Effector CD8-positive, alpha-beta T cell (primary cell): ENCODE measurements around the gene ICAM3.
A peak's percentile ranks its signal among the peaks of the same experiment; 100 is the strongest.

Experiments
- DNase-seq: peaks from one replicate; lab custom pipeline; 2025; lab: John Stamatoyannopoulos, UW

Gene ICAM3

DNA sequence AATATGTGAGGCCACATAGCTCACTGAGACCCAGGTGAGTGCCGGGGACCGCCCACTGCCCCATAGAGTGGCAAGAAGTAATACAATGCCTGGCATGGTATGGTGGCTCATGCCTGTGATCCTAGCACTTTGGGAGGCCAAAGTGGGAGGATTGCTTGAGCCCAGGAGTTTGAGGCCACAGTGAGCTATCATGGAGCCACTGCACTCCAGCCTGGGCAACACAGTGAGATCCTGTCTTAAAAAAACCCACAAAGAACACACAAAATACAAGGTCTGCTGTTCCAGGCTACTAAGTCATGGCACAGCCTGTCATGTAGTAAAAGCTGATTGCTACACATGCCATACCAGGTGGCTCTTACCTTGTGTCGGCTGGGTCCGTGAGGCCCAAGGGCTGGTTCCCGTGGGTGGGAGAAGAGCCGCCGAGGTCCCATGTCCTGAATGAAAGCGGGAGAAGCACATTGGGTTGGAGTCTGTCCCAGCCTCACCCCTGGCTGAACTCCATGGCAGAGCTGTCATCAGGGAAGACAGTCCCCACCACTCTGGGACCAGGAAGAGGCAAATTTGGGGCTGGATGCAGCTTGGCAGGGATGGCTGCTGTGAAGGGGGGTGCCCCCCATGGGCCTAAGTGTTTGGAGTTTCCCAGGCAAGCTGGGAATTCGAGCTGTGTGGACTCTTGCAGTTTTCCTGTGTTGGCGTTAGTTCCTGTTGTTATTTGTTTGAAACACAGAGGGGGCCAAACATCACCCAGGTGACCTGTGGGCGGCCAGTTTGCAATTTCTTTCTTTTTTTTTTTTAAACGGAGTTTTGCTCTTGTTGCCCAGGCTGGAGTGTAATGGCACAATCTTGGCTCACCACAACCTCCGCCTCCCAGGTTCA lies 20.4 kb downstream of the ICAM3 start:
- DNase-seq = no peak

DNA sequence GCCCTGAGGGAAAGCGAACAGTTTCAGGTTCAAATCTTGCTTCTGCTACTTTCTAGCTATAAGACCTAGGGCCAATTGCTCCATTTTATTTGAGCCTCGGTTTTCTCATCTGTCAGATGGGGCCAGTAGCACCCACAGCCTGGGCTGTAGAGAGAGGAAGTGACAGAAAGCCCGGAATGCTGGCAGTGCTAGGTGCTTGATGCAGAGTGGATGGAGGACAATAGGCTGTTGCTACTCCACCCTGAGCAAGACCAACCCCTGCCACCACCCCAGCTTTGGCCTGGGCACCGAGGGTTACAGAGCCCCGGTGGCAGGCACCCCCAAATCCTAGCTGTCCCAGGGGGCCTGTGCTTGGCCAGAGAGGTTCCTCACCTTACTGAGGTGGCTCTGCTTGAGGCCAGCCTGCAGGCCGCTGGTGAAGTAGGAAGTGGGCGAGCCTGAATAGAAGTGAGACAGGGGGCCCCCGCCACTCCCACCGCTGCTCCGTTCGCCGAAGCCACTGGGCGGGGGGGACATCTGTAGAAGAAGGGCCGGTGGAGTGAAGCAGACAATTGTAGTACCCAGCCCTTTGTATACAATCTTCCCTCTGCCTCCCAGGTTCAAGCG lies 21.5 kb downstream of the ICAM3 start:
- DNase-seq = no peak

DNA sequence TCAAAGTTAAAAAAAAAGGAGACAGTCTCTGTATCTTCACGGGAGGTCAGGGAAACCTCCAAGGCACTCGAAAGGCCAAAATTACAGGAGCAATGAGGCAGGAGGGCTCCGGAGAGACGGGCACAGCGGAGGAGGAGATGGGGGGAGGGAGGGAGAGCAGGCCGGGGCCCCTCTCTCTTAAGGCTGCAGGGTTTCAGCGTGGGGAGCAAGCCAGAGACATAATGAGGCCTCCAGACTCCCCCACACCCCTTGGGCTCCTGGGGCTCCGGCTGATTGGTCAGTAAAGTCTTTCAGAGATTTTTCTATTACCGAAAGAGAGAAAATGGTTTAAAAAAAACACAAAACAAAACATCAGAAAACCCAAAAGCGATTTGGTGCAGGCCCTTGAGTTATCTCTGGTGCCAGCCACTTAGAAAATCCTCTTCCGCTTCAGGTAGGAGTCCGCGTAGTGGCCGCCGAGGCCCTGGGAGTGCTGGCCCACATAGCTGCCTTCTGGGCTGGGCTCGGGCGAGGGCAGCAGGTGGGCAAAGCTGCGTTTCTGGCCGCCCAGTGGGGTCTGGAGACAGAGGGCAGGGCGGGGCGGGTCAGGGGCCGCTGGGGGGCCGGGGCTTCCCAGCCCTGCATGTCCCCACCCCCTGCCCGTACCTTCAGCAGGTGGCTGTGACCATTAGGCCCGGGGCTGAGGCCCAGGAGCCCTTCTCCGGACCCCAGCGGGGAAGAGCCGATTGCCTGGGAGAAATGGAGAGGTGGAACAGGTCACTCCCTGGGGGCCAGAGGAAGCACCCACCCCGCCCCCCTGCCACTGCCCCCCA lies 22.2 kb downstream of the ICAM3 start:
- no peak for DNase-seq

DNA sequence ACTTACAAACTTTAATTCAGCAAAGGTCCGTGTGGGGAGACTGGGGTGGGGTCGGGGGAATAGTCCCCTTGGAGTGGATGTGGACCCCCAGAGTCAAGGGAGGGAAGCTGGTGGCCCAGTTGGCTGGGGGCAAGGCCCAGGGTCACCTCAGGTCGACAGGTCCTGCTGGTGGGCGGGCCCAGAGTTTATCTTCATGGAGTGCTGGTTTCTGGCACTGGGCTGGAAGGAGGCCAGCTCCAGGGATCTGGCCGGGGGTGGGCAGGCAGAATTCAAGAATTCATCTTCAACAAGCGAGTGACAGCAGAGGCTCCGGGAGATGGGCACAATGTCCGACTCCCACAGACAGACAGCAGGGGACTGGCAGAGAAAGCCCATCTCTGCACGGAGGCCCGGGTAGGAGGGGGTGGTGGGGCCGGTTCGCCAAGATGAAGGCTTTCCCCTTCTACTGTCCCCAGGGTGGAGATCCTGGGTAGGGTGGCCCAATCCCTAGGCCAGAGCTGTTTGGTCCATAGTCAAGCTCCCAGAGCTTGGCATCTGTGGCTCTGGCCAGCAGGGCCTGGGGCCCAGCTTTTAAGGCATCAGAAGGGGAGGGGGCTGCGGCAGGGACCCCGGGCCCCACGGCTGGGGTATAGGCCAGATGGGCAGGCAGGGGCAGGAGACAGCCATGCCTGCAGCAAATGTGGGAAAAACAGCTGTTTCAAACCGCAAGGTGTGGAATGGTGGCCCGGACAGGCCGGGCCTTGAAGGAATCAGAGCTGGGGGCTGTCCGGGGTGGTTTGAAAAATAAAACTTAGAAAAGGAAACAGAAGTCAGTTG lies 23.0 kb downstream of the ICAM3 start:
- no peak for DNase-seq

DNA sequence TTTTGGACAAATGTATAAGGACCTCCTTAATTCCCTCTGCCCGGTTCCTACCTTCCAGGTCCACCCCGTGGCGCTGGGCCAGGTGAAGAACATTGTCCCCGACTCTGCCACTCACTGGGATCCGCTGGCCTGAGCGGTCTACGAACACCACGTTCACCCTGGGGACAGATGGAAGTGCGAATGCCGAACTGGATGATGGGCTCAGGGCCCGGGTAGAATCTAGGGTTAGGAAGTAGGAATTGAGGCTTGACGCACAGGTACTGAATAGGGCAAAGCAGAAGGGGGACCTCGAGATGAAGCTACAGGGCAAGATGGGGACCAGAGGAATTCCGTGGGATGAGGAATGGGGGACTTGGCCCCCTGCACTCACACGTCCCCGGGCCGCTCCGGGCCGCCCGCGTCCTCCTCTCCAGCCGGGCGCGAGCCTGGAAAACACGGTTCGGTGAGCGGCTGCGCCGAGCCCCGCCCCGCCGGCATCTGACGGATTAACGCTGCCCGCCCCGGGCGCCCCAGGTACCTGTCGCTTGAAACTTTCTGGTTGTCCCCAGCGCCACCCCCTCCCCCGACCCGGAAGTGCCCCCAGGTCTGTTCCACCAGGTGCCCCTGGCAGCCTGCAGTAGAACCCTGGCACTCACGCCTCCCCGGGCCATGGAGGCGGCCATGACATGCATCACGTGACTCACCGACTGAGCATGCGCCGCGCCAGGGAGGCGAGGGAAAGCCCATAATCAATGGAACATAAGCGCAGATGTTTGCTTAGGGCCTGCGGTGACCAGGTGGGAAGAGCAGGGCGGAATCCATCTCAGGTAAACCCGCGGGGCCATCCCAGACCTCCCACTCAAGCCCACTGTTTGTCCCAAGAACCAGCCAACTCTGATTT lies 23.8 kb downstream of the ICAM3 start, which contains the start of gene FDX2:
Gene FDX2, minus strand, starts transcription at position 681 of the 880 bp plus-strand sequence. Its CDS starts 19 bp downstream, at position 662.
- DNase-seq = peak; percentile 92

DNA sequence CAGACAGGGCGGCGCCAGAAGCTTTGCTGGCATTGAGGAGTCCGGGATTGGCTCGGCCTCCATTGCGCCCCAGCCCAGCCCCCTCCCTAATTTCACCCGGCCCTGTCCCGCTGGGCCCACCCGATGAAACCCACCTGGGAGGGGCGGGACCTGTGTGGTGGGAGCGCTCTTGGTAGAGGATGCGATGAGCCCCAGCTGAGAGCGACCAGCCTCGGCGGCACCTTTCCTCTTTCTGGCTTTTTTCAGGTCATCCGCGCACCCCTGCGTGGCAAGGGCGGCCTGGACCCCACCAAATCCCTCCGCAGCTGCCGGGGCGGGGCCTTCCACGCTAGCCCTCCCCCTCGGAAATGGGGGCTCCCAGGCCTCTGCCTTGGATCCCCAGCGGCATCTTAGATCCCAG lies 30.0 kb downstream of the ICAM3 start, which contains the start of gene ZGLP1:
Gene ZGLP1, minus strand, starts transcription at position 393 of the 400 bp plus-strand sequence.
- DNase-seq = no peak

DNA sequence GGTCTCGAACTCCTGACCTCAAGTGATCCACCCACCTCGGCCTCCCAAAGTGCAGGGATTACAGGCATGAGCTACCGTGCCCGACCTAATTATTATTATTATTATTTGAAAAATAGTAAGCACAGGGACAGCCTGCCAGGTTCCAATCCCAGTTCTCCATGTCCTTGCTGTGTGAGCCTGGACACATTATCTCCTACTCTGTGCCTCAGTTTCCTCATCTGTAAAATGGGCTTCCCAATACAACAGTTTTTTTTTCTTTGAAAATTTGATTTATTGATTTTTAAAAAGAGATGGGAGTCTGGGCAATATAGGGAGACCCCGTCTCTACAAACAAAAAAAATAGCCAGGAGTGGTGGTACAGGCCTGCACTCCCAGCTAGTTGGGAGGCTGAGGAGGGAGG lies 33.1 kb downstream of the ICAM3 start:
- no peak for DNase-seq

DNA sequence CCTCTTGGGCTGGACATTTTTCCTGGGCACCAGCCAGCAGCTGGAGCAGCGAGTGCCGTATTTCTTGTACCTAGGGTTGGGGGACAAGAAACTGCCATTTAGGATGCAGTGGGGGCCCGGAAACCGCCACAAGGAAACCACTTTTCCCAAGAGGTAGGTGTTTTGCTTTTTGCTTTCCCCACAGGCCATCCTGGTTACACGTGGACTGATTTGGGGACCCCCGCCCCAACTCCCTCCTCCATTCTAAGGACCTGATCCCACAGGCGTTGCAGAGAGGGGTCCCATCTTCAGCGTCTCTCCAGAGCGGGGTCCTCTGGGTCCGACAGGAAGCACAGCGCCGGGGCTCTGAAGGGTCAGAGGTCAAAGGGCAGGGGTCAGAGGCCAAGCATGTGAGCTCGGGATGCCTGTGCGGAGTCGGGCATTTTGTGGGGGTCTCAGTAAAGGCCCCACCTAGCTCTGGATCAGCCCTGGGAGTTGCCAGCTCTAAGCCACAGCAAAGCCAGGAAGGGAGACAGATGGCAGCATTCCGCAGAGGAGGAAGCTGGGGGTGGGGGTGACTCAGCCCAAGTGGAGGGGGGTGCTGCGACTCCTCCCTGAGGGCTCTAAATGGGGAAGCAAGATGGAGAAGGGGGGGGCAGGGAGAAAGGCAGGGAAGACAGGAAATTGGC lies 34.2 kb downstream of the ICAM3 start:
- DNase-seq = no peak

DNA sequence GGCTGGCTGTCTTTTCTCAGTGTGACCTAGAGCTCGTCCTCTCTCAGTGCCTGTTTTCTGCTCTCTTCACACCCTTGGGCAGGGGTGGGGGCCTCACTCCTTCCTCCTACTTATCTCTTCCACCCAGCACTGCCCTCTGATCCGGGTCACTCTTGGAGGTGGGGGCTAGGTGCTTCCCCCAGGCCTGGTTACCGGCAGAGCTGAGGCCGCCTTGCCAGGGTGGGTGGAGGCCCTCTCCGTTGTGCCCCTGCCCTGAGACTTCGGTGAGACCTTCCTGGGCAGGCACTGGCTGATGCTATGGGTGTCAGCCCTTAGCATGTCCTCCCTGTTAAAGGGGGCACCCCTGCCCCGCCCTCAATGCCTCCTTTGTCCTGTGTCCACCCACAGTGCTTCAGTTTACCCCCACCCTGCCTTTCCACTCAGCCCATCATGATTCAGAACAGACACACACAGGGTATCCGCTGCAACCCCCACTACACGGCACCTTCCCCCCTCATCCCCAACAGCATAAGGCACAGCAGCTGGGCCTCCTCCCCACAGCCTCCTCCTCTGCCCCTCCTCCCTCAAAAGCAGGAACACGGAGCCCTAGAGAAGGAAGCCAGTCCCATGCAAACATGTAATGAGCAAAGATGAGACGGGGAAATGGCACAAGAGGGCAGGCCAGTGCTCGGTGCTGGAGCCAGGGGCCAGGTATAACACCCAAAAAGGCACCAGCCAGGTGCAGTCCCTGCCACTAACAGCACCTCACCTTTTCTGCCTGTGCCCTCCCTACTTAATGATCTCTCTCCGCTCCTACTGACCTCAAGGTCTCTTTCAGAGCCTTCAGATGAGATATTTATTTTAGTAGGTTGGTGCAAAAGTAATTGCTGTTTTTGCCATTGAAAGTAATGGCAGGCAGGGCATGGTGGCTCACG lies 39.6 kb downstream of the ICAM3 start:
- DNase-seq = no peak

DNA sequence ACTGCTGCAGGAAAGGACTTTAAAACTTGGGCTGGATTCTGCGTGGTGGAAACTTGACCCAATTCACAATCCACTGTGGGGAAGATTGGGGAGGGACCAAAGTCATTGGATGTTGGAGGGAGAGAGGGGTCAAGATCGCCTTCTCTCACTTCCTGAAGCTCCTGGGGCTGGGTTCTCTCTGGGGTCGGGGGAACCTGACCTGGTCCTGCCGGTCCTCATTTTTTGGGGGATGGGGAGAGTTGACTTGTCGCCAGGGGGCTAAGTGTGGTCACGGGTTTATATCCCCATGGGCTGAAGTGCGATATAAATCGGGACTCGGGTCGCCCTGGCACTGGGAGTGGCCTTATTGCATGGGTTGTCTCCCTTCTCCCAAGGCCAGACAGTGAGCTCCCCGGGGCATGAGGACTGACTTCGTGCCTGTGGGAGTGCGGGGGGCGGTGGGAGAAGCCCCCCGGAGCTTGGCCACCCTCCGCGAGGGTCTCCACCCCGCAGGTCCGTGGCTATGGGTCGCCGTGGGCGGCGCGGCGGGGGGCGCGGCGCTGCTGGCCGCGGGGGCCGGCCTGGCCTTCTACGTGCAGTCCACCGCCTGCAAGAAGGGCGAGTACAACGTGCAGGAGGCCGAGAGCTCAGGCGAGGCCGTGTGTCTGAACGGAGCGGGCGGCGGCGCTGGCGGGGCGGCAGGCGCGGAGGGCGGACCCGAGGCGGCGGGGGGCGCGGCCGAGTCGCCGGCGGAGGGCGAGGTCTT lies 43.4 kb downstream of the ICAM3 start:
- DNase-seq = no peak

DNA sequence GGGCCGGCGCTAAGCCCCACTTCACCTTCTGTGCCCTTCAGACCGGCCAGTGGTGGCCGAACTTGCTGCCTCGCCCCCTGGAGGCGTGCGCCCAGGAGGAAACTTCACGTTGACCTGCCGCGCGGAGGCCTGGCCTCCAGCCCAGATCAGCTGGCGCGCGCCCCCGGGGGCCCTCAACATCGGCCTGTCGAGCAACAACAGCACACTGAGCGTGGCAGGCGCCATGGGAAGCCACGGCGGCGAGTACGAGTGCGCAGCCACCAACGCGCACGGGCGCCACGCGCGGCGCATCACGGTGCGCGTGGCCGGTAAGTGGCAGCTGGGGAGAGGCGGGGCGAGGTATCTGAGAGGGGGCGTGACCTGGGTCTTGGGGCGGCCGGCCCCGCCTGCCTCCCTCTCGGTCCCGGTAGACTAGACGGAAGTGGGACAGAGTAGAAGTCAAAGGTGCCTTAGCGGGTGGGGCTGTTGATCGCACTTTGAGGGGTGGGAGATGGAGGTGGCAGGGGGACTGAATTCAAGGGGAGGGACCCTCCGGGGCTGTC lies 44.0 kb downstream of the ICAM3 start:
- peak; percentile 41 for DNase-seq

DNA sequence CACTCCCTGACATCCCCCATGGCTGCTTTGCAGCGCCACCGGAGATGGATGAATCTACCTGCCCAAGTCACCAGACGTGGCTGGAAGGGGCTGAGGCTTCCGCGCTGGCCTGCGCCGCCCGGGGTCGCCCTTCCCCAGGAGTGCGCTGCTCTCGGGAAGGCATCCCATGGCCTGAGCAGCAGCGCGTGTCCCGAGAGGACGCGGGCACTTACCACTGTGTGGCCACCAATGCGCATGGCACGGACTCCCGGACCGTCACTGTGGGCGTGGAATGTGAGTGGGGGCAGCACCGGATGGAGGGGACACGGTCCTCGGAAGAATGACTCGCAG lies 45.1 kb downstream of the ICAM3 start:
- DNase-seq = no peak

DNA sequence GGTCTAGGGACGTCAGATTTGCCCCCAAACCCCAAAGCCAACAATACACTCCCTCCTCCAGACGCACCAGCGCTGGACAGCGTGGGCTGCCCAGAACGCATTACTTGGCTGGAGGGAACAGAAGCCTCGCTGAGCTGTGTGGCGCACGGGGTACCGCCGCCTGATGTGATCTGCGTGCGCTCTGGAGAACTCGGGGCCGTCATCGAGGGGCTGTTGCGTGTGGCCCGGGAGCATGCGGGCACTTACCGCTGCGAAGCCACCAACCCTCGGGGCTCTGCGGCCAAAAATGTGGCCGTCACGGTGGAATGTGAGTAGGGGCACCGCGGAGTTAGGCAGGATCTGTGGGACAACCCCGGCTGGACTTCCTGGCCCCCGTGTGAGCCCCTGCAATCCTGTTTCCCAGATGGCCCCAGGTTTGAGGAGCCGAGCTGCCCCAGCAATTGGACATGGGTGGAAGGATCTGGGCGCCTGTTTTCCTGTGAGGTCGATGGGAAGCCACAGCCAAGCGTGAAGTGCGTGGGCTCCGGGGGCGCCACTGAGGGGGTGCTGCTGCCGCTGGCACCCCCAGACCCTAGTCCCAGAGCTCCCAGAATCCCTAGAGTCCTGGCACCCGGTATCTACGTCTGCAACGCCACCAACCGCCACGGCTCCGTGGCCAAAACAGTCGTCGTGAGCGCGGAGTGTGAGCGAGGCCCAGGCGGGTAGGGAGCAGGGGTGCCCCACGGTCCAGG lies 45.6 kb downstream of the ICAM3 start:
- DNase-seq = no peak

DNA sequence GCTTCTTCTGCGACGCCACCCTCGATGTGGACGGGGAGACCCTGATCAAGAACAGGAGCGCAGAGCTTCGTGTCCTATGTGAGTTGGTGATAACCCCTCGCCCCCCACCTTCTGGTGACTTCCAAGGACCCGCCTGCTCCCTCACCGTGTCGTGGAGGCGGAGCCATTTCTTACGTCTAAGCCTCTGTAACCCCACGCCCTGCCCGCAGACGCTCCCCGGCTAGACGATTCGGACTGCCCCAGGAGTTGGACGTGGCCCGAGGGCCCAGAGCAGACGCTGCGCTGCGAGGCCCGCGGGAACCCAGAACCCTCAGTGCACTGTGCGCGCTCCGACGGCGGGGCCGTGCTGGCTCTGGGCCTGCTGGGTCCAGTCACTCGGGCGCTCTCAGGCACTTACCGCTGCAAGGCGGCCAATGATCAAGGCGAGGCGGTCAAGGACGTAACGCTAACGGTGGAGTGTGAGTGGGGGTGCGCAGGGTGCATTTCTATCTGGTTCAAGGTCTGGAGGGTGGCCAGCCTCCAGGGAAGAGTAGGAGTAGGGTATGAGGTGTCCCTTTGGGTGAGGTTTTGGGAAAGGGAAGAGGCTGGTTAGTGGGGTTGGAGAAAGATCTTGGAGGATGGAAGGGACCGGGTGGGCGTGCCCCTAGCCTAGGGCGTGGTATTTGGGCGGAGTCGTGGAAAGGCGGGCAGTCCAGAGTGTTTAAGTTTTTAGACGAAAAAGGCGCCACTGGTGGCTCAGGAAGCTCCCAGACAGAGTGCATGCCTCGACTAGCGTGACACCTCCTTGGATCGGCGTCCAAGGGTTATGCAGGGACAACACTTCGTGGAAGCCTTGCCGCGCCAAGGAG lies 46.4 kb downstream of the ICAM3 start:
- no peak for DNase-seq

DNA sequence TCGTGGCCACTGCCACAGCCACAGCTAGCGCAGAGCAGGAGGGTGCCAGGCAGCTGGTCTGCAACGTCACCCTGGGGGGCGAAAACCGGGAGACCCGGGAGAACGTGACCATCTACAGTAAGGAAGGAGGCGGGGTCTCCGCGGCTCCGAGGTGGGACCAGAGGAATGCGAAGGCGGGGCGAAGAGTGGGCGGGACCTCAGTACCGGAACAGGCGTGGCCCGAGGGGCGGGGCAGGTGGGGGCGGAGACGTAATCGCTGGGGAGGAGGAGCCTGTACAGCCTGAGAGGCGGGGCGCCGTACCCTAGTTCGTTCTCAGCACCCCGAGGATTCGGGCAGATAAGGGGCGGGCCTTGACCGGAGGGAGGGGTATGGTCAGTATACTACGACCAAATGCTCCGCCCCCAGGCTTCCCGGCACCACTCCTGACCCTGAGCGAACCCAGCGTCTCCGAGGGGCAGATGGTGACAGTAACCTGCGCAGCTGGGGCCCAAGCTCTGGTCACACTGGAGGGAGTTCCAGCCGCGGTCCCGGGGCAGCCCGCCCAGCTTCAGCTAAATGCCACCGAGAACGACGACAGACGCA lies 47.1 kb downstream of the ICAM3 start:
- DNase-seq = peak; percentile 57
